Pancreas (tissue), 10 donors: ENCODE data around the gene SPATA25. TPM values are rescaled to one million over a fixed set of nuclear protein-coding genes. Genes with fewer than 3 reads are reported as not detected.

Source experiments
- ATAC-seq, 4 donors: fragments of 200-7000 bp; cut with Tn5 transposase; one replicate each; pipeline versions ENCODE4 v1.8.0 to v1.9.1; 2020; ENCODE audit warnings: mild to moderate bottlenecking in 4 of 4, moderate library complexity in 4 of 4
- DNase-seq, 6 donors: peaks; one replicate each; pipeline ENCODE4 v3.0.0-alpha.2; 2020
- FAIRE-seq: peaks from 2 replicates; lab custom pipeline; 2012; peaks lifted over from hg19 to GRCh38; lab: Jason Lieb, UNC
- H3K27ac ChIP-seq, 4 donors: fragments of 200-600 bp; sonication (generic); 1 replicate in 3 of 4; 2 replicates in 1 of 4; pipeline versions ENCODE4 v1.5.0 to v1.8.0; 2020
- H3K27me3 ChIP-seq, 4 donors: fragments of 200-600 bp; one replicate each; pipeline ENCODE4 v1.8.0; 2021
- H3K36me3 ChIP-seq, 3 donors: fragments of 200-600 bp; sonication (generic) in 1 of 3; one replicate each; pipeline versions ENCODE4 v1.5.0 to v1.8.0; 2020 to 2021
- H3K4me1 ChIP-seq, 3 donors: fragments of 200-600 bp; one replicate each; pipeline ENCODE4 v1.8.0; 2021
- H3K4me3 ChIP-seq, 4 donors: fragments of 200-600 bp; sonication (generic) in 2 of 4; one replicate each; pipeline versions ENCODE4 v1.5.0 to v1.8.0; 2020 to 2021
- H3K9me3 ChIP-seq, 4 donors: fragments of 200-600 bp; one replicate each; pipeline ENCODE4 v1.8.0; 2021
- CTCF ChIP-seq, 4 donors: fragments of 200-600 bp; sonication (generic) in 3 of 4; IDR thresholded peaks; one replicate each; pipeline versions ENCODE4 v1.5.0 to v1.8.0; 2021; ENCODE audit warnings: antibody characterized with exemption in 4 of 4
- WGBS, 2 donors: extraction: QIAGEN DNeasy Blood & Tissue Kit; methylation state at CpG; one replicate each; pipeline ENCODE4 v1.1.7; 2013; 5-methylcytosine and 5-hydroxymethylcytosine counted together
- intact Hi-C, 3 donors: fragments of 100-400 bp; cut with DNase I; formaldehyde crosslinking; loops; one replicate each; pipeline versions ENCODE4 v1.11.1 to v1.14.2; 2022
- polyA plus RNA-seq, 2 donors: library from polyadenylated mRNA; stranded (reverse); fragments of 200-250 nt; gene quantifications; one replicate each; pipeline ENCODE4 v1.2.3, GENCODE V29; 2013
- total RNA-seq, 6 donors: library from RNA; stranded (reverse); fragmentation: NEBNext Ultra II Directional in 4 of 6; extraction: Animal tissue kit (Norgen Biotek cat#: 25700) in 4 of 6; gene quantifications; one replicate each; pipeline versions ENCODE4 v1.2.1 to v1.2.4, GENCODE V29; 2021 to 2023
- donor health status: healthy with polysubstance abuse.
- donor health status: DM: no; HTN: no; CAD: no; lungs with moderate emphysema.
- donor health status: DM: no; HTN: no; CAD: no.
- donor health status: control.
- donor health status: control.
- donor health status: Bipolar disorder and iron deficiency.
- donor health status: DM: yes; HTN: yes; CAD: no.
- donor health status: DM: no; HTN: no; CAD: no.
- donor health status: DM: no; HTN: no; CAD: no.
- donor health status: DM: yes; HTN: yes; CAD: no.

SPATA25 gene
- total and polyA plus RNA-seq, 8 donors = 0.55 to 1.7 (median 0.86) TPM

- Histone ChIP-seq H3K4me1 (no peaks in the 10 kb centered on the region), H3K27ac (no peak overlapping the region), H3K4me3 (no peak overlapping the region), H3K9me3 (no peaks in the 10 kb centered on the region), H3K36me3 (peaks cover 0 to 19% (median 0%) of the 10 kb centered on the region in 3 donors), H3K27me3 (no peaks in the 10 kb centered on the region)
- intact Hi-C loops = no loop called here
- ATAC-seq = no peak
- DNase-seq = no peak
- no peak for TF ChIP-seq CTCF (IDR thresholded peaks at IDR 0.05)
- no peak for FAIRE-seq
- 93 to 98% methylated on average over 2 of the region's 2 CpGs for WGBS, 2 donors
Observed at GRCh38 chr20:45908084-45908483, 20.7 kb upstream of the SPATA25 start.

- no peaks in the 10 kb centered on the region for H3K27me3 ChIP-seq
- no peak overlapping the region for H3K4me3 ChIP-seq
- H3K4me1 ChIP-seq = no peaks in the 10 kb centered on the region
- peaks cover 0 to 19% (median 0%) of the 10 kb centered on the region in 3 donors for H3K36me3 ChIP-seq
- WGBS, 2 donors = 94% methylated on average over 17 of the region's 17 CpGs
- no peaks in the 10 kb centered on the region for H3K9me3 ChIP-seq
- DNase-seq = peak in 1 of 6 donors; percentile 17
- no peak for FAIRE-seq
- no peak overlapping the region for H3K27ac ChIP-seq
- no peak for TF ChIP-seq CTCF (IDR thresholded peaks at IDR 0.05)
- no peak for ATAC-seq
- intact Hi-C loops = no loop called here
Observed at GRCh38 chr20:45907219-45907948, 20.0 kb upstream of the SPATA25 start.

GRCh38 chr20:45905505-45906079 lies 18.2 kb upstream of the SPATA25 start:
- 82 to 90% methylated on average over 8 of the region's 8 CpGs for WGBS, 2 donors
- no peak for DNase-seq
- FAIRE-seq = no peak
- Histone ChIP-seq H3K4me1 (no peaks in the 10 kb centered on the region), H3K27me3 (no peaks in the 10 kb centered on the region), H3K9me3 (no peaks in the 10 kb centered on the region), H3K36me3 (peaks cover 0 to 31% (median 0%) of the 10 kb centered on the region in 3 donors), H3K4me3 (no peak overlapping the region), H3K27ac (no peak overlapping the region)
- intact Hi-C loops = no loop called here
- ATAC-seq = peak in 1 of 4 donors; percentile 43
- no peak for TF ChIP-seq CTCF (IDR thresholded peaks at IDR 0.05)

GRCh38 chr20:45904583-45905504 lies 17.4 kb upstream of the SPATA25 start:
- Histone ChIP-seq H3K27me3 (no peaks in the 10 kb centered on the region), H3K36me3 (peaks cover 0 to 35% (median 0%) of the 10 kb centered on the region in 3 donors), H3K4me1 (no peaks in the 10 kb centered on the region), H3K9me3 (no peaks in the 10 kb centered on the region), H3K4me3 (no peak overlapping the region), H3K27ac (no peak overlapping the region)
- ATAC-seq (no peak), DNase-seq (no peak), FAIRE-seq (no peak)
- 82 to 84% methylated on average over 16 of the region's 16 CpGs for WGBS, 2 donors
- no peak for TF ChIP-seq CTCF (IDR thresholded peaks at IDR 0.05)
- intact Hi-C loops = no loop called here
